Inflammatory macrophage (primary cell): ENCODE data around the gene RMND5A.

ENCODE experiments used
- DNase-seq, 2 donors: peaks; one replicate each; pipeline ENCODE4 v3.0.0-alpha.2; 2020 to 2022

Gene RMND5A

DNA sequence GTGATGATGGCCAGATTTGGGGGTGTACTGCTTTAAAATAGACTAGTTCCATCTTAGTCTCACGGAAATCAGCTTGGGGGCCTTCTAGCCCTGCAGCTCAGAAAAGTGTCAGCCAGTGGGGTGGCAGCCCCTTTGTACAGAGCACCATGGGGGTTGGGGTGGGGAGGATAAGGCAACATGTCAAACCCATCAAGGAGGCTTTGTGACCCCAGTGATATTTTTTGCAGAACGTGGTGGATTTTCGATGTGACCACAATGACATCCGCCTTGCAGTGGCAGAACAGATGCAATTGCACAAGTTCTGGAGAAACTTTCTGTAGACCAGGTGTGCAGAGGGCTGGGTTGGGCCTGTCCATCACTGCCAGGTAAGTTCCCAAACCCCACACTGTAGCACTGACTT is 73.7 kb downstream of the RMND5A start:
- DNase-seq, result no peak

DNA sequence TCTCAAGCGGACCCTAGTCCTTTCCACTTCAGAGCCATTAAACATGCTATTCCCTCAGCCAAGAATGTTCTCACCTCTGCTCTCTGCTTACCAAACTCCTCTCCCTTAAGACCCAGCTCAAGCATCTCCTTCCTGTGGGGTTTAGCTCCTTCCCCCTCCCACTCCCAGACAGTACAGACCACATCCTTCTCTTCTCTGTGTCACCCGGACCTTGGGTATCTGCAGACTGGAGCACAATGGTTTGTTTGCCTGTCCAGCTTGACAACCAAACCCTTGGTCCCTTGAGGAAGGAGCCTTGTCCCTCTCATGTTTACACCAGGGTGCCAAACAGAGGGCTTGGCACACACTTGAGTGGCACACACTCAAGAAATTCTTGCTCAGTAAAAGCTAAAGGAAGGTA is 74.8 kb downstream of the RMND5A start:
- DNase-seq, result no peak

DNA sequence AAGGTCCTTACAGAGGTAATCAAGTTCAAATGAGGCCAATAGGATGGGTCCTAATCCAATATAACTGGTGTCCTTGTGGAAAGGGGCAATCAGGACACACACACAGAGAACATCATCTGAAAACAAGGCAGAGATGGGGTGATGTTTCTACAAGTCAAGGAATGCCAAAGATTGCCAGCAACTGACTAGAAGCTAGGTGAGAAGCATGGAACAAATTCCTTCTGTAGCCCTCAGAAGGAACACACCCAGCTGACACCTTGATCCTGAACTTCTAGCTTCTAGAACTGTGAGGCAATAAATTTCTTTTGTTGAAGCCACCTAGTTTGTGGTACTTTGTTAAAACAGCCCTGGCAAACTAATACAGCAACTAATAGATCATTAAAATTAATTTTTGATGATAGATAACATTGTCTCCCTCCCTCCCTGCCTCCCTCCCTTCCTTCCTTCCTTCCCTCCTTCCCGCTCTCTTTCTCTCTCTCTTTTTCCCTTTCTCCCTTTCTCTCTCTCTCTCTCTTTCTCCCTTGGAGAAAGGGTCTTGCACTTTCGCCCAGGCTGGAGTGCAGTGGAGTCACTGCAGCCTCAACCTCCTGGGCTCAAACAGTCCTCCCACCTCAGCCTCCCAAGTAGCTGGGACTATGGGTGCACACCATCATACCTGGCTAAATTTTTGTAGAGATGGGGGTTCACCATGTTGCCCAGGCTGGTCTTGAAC is 80.9 kb downstream of the RMND5A start:
- no peak for DNase-seq

DNA sequence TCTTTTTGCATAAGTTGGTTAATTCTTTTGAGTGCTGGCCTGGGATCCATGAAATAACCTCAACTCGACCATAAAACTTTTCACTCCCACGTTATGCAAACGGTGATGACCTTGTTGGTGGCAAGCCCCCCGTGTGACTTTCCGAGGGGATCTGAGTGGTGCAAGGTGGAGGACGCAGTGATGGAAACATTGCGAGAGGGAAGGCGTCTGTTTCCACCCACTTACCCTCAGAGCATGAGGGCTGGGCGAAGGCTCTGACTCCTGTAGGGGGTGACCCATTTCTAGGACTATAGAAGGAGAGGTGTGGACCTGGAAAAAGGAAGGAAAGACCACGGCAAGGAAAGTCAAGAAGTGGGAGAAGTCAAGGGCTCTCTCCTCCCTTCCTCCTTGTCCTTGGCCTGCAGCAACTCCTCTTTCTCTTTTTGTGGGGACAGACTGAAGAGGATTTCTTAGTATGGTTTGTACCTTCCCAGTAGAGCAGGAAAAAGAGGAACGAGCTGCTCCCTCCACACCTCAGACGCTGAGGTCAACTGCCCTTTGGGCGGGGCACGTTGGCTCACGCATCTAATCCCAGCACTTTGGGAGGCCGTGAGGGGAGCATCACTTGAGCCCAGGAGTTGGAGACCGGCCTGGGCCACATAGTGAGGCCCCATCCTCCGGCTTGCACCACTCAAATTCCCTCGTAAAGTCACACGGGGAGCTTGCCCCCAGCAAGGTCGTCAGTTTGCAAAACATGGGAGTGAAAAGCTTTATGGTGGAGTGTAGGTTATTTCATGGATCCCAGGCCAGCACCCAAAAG is 86.2 kb downstream of the RMND5A start:
- no peak for DNase-seq

DNA sequence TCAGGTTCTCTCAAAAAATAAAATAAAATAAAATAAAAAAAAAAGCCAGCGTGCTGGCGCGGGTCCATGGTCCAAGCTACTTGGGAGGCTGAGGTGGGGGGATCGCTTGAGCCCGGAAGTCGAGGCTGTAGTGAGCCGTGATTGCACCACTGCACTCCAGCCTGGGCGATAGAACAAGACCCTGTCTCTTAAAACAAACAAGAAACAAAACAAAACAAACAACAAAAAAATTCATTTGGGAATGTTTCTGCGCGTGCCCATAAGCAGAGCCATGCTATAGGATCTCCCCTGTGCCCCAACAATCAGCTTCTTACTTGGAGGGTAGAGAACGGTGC is 87.0 kb downstream of the RMND5A start:
- no peak for DNase-seq

DNA sequence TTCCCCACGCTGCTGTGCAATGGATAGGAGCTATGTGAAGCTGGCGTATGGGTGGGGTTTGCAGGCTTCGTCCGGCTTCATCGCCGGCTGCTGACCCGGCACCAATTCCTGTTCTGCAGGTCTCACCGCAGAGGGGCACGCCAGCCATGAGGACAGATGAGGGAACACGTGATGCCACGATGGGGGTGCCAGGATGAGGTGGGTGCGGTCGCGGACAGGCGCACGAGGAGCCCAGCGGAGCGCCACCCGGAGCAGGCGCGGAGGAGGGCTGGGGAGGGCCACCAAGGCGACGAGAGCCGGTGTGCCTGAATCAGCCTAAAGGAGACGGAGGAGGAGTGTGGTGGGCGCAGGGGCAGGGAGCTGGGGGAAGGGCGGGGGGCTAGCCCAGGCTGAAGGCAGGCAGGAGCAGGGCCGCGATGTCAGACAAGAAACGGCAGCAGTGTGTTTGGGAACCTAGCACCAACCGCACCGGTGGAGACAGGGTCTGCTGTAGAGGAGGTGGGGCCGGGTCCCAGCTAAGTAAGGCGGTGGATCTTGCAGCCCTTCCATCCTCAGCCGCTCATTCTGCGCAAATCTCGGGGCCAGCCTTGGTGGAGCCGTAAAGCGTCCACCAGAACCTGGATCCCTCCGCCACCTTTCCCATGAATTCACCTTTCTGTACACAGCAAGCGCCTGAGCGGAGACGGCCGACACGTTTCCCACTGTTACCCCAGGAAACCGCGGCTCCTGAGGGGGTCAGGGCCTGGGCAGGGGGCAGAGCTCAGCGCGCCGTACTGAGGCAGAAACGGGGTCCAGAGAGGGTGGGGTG is 87.6 kb downstream of the RMND5A start:
- peak in 1 of 2 donors; percentile 13 for DNase-seq

DNA sequence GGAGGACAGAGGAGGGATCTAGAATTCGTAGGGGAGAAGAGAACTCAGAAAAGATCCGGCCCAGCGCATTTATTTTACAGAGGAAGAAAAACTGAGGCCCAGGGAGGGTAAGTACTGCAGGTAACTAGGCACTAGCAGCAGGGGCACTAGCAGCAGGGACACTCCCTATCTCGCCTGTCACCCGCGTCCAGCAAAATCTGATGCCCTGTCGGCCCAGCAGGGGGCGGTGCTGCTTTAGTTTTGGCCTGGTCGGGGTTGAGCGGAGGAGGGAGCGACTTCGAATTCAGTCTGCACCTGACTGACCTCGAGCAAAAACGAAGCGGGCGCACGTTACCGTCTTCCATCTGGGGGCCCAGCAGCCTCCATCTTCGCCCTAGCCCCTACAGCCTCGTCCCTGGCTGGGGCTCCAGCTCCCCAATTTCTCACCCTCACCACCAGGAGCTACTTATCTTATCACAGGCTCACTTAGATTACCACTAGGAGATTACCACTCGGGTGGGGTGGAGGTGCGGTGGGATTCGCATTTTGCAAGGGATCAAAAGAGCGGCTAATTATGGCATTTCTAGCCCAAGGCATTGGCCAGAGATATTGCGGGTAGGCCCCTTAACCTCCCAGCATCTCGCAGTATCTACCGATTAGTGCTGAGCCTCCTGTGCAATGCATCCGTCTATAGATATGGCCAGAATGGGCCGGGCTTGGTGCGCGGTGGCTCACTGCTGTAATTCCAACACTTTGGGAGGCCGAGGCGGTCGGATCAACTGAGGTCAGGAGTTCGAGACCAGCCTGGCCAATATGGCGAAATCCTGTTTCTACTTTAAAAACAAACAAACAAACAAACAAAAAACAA is 88.4 kb downstream of the RMND5A start:
- DNase-seq, result peak; percentile 79 to 81

DNA sequence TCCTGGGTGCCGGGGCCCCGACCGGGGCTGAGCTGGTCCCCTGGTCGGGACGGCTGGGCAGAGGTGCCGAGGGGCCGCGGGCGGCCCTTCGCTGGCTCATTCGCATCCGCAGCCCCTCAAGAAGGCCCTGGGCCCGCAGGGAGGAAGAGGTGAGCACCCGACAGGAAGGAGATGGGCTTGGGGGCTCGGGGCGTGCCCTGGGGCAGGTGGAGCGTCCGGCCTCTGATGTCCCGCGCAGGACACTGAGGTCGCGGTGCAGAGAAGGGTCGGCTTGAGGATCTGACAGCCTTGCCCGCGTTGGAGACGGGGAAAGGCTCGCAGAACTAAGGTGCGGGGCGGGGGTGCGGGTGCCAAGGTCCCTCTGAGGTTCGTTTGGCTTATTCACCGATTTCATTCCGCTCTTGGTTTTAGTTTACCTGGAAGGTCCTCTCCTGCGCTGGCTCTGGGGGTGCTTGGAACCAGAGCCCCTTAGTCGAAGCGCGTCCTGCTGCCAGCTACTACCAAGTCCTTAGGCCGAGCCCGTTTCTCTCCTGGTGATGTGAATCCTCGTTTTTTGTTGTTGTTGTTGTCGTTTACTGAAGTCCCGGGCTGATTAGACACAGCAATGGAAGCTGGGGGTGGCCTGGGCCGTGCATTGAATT is 89.5 kb downstream of the RMND5A start:
- no peak for DNase-seq

DNA sequence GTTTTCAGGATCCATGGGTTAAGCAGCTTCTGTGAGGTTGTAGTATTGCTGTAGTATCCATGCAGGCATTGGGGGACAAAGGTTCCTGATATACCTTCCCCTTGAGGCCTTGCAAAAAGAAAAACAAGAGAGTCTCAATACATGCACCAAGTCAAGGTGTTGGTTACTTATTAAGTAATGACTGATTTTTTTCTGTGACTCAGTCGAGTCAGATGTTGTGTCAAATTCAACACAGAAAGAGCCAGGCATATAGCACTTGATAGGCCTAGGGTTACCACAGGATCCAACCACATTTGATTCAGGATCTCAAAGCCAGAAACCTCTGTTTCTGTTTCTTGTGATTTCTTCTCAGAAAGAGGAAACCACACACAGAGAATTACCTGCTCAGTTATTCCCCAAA is 95.5 kb downstream of the RMND5A start:
- no peak for DNase-seq

DNA sequence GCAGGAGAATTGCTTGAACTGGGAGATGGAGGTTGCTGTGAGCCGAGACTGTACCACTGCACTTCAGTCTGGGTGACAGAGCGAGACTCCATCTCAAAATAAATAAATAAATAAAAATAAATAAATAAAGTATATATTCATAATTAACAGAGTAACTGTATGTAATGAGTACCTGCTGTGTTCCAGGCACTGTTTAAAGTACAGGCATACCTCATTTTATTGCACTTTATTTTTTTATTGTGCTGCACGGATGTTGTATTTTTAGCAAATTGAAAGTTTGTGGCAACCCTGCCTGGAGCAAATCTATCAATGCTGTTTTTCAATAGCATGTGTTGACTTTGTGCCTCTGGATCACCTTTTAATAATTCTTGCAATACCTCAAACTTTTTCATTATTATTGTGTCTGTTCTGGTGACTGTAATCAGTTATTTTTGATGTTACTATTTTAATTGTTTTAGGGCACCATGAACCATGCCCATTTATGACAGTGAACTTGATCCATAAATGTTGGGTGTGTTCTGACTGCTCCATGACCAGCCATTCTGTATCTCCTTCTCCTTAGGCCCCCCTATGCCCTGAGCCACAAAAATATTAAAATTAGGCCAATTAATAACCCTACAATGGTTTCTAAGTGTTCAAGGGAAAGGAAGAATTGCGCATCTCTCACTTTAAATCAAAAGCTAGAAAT is 98.2 kb downstream of the RMND5A start:
- no peak for DNase-seq

DNA sequence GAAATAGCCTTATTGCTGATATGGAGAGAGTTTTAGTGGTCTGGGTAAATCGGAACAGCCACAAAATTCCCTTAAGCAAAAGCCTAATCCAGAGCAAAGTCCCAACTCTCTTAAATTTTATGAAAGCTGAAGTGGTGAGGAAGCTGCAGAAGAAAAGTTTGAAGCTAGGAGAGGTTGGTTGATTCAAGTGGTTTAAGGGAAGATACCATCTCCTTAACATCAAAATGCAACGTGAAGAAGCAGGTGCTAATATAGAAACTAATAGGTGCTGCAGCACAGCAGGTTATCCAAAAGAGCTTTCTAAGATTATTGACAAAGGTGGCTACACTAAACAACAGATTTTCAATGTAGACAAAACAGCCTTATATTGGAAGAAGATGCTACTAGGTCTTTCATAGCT is 98.9 kb downstream of the RMND5A start:
- no peak for DNase-seq

DNA sequence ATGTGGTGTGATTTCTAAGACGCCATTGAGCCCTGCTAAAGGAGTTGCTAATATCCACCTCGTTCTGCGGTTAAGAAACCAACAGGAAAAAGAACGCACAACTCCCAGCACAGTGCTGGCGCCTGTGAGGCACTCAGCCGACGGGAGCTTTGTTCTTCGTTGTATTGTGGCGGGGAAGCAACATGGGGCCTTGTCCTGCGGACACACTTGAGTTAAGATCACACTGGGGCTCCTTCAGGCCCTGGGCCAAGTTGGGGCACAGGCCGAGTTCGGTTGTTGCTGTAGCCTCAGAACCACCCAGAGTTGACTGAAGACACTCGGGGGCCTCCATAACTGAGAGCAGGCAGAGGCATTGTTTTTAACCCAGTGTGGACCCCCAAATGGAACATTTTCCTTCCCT is 101.2 kb downstream of the RMND5A start:
- DNase-seq, result no peak

DNA sequence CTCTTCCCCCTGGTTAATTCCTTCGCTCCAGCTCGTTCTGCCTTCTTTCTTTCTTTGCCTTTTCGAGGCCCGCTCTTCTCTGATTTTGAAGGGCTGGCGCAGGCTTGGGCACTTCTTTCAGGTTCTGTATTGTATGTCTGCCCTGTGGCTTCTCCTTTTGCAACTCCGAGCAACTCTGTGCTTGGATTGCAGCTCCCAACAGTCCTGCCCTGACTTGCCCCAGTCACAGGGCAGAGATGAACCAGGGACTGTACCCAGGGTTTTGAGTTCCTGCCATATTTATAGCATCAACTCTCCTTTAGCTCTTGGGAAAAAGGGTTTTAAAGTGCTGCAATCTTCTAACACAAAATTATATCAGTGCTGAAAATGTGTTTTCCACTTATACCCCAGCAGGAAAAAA is 101.8 kb downstream of the RMND5A start:
- no peak for DNase-seq

DNA sequence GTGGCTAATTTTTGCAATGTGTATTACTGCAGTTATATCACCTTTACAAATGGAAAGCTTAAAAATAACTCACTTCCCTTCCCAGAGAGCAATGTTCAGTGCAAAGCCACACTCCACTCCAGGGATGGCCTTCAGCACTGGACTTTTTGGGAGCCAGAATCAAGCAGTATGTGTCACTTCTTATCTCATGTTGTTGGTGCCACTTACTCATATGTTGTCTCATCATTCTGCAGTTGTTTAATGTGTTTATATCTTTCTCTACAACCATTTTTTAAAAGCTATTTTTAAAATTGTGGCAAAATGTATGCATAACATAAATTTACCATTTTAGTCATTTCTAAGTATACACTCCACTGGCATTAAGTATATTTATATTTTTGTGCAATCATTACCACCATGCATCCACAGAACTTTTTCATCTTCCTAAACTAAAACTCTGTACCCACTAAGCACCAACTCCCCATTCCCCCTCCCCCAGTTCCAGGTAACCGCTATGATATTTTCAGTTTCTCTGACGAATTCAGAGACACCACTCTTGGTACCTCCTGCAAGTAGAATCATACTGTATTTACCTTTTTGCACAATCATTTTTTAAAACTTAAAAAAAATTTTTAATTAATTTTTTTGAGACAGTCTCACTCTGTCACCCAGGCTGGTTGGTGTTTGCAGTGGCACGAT is 102.7 kb downstream of the RMND5A start:
- no peak for DNase-seq

DNA sequence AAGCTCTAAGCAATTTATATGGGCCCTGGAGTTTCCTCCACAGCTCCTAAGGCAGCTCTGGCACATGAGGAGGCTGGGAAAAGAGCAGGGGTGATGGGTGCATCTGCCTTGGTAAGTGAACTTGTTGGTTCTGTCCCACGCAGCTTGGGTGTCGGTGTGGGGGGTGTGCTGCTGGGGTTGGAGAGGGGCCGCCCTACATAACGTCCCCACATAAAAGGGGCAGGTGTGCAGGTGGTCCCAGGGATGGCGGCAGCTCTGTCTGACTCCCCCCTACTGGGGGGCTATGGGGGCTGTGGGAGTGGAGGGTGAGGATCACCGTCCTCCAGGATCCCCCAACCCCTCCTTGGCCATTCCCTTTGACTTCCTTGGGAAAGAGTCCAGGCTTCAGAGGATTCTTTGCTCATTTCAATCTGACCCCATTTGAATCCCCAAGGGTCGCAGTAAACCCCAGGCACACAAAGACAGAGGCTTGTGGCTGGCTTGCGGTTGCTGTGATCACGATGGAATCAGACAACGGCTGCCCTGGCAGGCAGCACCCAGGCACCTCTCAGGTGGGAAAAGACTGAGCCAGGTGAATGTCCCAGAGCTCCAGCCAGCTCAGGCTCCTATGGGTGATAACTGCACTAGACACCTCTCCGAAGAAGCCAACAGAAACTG is 105.1 kb downstream of the RMND5A start:
- no peak for DNase-seq

DNA sequence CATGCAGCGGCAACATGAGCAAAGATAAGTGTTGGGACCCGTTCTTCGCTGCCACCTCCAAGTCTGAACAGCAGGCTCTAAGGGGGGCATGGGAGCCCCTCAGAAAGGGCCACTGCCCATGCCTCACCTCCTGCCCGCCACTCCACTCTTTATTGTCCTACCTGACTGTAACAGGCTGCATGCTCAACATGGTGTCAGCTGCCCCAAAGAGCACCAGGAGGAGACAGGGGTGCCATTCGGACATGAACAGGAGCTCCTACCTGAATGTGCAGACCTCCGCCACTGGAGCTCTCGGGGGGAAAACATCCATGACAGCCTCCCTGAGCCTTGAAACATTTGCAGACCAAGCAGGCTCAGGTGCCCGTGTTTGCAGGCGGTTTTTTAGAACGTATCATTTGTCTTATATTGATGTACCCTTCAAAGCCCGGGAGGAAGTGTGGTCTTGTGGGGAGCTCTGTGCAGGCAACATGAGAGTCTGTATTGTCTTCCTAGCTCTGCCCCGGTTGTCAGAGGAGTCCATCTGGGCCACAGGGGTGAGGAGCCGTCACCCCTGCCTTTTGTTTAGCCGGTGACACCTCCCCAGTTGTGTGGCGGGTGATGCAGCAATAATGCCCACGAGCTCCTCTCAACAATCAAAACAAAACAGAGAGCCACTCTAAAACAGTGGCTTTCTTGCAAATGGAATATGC is 105.7 kb downstream of the RMND5A start:
- no peak for DNase-seq

DNA sequence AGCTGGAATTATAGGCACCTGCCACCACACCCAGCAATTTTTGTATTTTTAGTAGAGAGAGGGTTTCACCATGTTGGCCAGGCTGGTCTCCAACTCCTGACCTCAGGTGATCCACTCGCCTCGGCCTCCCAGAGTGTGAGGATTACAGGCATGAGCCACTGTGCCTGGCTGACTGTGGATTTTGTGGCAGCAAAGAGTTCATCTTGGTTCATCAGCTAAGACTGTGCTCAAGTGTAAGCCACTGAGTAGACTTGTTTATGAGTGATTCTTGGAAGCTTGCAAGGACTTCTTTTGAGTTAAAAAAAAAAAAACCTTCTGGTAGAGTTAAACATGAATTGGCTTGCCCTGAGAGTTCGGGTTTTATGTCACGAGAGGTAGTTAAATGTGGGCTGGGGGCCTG is 106.9 kb downstream of the RMND5A start:
- no peak for DNase-seq
